Myocyte (in vitro differentiated cells): ENCODE data around the gene CHST15. TPM values are rescaled to one million over a fixed set of nuclear protein-coding genes. Genes with fewer than 3 reads are reported as not detected.

ENCODE experiments used
- DNase-seq: peaks from one replicate; pipeline ENCODE4 v3.0.0-alpha.2; 2012; ENCODE audit warnings: low read depth
- total RNA-seq: library from RNA; depleted of rRNA; stranded (reverse); fragments of >200 nt; gene quantifications from 2 replicates; pipeline ENCODE4 v1.2.3, GENCODE V29; 2014

Gene CHST15
- total RNA-seq, 1 donor from 2014 or later: 26.9 TPM

DNA sequence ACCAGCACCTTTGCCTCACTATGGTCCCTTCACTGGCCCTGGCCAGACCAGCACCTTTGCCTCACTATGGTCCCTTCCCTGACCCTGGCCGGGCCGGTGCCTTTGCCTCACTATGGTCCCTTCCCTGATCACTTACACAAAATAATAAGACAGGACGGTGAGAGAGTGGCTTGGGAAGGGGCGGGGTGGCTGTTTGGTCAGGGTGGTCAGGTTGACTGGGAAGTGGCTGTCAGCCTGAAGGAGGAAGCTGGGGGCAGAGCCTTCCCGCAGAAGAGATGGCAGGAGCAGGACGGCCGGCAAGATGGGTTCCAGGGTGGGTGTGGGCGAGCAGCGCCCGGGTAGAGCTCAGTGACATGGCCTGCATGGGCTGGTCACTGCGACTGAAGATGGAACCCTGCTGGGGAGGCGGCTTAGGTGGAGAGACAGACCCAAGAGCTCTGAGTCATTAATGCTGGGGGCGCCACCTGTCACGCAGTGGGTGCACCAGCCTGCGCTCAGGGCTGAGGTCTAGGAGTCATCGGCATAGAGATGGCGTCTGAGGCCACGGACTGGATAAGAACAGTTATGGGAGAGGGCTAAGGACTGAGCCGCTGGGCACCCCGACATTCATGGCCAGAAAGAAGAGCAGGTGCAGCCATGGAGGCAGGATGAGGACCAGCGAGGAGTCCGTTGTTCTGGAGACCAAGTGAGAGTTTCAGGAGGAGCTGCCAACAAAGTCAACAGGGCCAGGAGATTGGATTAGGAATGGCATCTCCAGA is 91.8 kb downstream of the CHST15 start:
- peak; percentile 38 for DNase-seq

DNA sequence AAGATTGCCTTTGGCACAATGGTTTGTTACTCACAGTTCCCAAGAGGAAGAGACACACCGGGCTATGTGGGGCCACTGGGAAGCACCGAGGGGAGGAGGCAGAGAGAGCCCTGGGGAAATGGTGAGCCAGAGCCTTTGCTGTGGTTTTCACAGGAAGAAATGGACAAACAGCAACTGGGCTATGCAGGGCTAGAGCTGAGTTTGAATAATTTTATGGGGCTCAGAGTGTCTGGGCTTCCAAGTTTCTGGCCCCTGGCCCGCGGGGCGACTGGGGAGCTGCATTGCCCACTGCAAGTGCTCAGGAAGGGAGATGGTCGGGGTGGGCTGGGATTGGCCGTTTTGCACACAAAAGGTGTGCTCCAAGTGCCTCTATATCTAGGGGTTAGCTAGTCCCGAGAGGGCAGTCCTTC is 92.6 kb downstream of the CHST15 start:
- peak; percentile 62 for DNase-seq

DNA sequence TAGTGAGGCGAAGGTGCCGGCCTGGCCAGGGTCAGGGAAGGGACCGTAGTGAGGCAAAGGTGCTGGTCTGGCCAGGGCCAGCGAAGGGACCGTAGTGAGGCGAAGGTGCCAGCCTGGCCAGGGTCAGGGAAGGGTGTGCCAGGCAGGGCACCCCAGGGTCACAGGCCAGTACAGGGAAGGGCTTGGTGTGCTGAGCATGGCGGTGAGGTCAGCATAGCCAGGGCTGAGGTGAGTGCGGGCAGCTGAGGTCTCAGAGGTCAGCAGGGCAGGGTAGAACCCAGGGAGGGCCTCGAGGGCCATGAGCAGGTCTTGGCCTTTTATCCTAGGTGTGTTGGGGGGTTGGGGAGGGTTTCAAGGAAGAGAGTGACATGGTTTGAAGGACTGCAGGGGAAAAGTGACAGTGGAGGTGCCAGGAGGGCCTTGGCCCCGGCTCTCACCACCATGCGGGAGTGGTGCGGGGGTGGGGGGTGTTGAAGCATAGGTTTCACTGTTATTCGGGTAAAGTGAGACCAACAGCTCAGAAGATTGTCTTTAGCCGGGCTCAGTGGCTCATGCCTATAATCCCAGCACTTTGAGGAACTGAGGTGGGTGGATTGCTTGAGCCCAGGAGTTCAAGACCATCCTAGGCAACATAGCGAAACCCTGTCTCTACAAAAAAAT is 93.3 kb downstream of the CHST15 start:
- DNase-seq: no peak

DNA sequence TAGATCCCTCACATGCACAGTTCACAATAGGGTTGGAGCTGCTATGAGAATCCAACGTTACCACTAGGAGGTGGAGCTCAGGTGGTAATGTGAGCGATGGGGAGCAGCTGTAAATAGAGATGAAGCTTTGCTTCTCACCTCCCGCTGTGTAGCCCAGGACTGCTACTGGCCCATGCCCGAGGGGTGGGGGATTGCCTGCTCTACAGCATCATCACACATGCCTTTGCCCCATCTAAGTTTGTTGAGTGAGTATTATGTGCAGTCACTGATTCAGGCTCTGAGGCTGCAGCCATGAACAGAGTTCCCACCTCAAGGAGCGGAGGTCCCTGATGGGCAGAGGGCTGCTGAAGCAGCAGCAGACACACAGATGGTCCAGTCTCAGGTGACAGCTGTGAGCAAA is 94.1 kb downstream of the CHST15 start:
- DNase-seq: no peak

DNA sequence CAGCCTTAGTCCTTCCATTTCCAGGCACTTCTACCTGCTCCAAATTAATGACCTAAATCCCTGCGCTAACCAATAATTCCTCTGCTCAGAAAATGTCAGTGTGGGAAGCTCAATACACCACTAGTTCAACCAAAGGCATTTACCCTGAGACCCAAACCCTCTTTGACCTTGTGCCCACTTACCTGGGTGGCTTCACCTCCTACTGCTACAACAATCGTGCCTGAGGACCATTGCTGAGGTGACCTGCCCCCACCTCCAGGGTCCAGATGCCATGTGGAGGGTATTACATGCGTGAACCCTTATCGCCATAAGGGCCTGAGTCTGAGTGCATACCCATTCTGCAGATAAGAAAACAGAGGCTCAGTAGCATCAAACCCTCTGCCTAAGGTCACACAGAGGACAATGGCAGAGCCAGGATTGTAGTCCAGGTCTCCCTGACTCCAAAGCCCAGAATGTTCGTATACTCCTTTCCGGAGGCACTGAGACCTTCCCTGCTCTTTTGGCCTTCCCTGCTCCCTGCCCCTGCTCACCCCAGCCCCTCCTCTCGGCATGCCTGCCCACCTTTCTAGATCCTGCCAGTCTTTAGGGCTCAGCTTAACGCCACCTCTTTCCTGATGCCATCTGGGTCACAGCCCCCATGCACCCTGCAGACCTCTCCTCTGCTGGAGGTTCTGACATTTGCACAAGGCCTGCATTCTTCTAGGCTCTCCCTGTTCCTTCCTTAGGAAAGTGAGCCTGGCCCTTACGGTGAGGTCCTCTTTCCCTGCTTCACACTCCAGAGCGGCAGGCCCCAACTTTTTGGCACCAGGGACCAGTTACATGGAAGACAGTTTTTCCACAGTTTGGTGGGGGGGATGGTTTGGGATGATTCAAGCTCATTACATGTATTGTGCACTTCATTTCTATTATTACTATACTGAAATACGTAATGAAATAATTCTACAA is 94.9 kb downstream of the CHST15 start:
- DNase-seq: no peak

DNA sequence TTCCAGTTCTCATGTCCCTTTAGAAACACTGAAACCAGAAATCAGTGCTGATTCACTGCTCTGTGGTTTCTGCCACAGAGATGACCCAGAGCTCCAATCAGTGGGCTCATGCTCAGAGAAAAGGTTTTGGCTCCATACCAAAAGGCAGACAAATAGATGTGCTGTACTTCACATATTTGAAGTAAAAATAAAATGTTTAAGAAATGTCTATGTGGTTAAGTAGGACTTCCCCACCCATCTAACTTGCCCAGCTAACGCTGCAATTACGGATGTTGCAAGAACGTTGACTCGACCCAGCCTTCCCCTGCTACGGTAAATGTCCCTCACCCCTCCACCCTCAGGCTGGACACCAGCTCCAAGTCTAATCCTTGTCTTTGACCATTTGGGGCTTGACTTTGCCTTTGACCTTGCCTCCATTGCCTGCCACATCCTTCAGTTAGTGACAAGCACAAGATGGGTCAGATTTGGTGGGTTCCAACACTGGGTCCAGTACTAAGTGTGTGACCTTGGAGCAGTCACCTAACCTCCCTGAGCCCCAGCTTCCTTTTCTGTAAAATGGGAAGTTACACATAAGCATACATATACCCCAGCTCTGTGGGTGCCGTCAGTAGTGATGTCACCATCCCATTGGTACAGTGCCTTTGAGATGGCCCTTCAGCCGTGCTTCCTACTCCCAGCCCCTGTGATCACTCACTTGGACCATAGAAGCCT is 95.8 kb downstream of the CHST15 start:
- peak; percentile 93 for DNase-seq

DNA sequence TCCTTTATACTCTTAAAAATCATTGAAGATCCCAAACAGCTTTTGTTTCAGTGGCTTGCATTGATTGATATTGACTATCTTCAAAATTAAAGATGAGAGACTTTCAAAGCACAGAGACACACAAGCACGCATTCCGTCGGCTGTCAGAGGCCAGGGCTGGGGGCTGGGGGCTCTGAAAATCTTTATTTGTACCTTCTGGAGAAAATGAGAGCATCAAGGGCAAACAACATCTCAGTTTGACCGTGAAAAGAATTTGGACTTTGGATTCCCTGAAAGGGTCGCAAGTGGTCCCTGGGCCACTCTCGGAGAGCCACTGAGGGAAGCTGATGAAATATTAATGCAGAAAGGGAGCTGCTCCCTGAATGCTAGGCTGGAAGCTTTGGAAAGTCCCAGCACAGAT is 96.4 kb downstream of the CHST15 start:
- no peak for DNase-seq

DNA sequence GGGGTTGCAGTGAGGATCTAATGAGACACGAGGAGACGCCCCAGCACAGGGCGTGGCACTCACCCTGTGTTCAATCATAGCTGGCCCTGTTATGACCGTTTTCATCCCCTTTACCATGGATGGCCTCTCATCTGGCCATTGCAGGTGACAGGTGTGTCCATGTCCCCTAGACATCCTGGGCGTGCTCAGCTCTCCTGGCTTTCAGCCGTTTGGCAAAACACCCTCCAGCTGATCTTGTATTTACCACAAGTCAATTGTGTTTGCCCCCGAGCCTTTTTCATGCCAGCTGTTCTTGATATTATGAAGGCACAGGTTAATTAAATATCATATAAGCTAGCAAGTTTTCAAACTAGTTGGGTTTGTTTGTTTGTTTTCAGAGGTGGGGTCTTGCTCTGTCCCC is 97.1 kb downstream of the CHST15 start:
- peak; percentile 37 for DNase-seq

DNA sequence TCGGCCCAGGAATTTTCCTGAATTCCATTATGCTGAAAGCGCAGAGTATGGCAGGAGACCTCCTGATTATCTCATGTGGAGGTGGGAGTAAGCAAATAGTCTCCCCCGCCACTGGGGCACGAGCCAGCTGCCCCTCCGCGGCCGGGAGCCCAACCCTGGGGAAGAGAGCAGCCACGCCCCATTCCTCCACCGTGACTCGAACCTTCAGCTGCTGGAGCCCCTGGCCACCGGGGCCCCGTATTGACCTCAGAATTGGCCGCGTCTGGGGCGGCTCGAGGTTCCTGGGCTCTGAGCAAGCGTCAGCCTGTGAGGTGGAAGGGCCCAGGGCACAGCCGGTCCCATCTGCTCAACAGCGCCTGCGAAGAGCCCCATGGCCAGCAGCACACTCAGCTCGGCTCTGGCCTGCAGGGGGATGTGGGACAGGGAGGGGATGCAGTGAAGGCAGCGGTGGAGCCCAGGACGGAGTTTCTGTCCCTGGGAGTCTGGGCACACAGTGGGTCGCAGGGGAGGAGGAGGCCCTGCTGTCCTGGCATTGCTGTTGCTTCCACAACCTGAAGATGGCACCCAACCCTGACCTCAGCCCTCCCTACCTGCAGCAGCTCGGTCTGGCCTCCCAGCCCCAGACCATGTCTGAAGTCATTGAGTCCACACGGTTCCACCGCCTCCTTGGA is 97.8 kb downstream of the CHST15 start:
- DNase-seq: peak; percentile 98

DNA sequence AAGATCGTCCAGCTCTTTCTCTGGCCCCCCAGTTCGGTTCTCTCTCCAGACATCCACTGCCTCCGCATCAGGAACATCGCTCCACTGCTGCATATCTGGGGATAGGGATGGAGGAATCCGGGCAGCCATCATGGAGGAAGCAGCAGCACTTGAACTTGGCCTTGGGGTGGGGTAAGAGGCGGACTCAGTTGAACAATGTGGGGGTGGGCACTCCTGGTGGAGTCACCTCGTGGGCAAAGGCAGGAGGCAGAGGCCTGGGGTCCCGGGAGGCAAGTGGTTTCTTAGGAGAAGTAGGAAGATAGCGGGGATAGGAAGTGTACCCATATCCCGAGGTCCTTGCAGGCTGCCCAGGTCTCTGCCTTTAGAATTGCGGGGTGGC is 98.3 kb downstream of the CHST15 start:
- peak; percentile 82 for DNase-seq

DNA sequence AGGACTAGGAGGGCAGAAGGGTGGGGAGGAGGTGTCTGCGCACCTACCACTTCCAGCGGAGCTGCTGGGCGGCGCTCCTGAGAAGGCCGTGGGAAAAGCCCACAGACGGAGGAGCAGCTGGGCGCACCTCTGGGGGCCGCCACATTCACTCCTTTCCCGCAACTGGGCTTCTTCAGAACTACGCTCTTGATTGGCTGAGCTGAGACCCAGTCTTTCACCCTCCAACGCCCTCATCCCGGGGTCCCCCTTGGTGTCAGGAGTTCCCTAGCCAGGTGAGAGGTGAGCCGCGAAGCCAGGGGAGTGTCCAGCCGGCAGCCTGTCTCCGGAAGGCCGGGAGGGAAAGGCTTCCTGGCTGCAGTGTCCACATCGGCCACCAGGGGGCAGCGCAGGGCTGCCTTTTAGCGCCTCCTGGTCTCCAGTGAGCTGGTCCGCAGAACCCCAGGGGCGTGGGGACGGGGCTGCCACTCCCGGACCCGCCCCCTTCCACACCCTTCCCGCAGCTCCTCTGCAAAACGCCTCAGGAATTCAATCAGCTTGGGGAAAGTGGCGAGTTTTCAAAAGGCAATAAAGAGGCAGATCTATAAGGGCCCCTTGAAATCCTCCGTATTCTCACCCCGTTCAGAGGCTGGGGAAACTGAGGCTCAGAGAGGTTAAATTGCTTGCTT is 98.8 kb downstream of the CHST15 start:
- peak; percentile 93 for DNase-seq

DNA sequence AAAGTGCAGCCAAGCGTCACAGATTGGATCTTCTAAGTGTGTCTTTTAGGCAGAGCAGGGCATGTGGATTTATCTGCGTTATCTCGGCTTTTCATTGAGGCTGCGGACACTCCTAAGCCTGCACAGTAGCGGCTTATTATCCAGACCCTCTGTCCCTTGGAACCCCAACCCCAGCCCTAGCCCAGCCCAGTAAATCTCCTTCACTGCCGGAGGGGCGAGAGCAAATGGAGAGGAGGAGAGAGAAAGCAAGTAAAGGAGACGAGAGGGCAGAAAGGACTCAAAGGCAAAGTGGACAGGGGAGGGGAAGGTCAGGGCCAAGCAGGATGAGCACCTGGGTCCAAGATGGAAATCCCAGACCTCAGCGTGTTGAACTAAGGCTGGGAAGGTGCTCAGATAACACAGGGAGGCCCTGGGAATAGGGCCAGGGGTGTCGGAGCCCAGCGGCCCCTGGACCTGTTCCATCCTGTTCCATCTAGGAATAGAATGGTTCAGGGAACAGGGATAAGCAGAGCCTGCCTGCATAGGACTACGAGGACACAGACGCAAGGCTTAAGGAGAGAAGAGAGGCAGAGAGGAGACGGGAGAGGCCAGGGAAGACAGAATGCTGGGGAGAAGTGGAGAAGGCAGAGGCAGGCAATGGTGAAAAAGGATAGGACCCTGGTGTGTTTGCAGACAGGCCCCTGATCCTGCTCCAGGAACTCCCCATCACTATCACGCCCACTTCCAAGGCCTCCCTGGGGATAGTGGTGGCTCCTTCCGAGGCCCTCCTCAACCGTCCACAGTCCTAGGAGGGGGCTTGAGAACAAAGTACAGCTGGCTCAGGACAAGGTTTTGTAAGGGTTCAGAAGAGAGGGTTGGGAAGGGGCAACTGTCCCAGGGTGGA is 99.6 kb downstream of the CHST15 start:
- no peak for DNase-seq

DNA sequence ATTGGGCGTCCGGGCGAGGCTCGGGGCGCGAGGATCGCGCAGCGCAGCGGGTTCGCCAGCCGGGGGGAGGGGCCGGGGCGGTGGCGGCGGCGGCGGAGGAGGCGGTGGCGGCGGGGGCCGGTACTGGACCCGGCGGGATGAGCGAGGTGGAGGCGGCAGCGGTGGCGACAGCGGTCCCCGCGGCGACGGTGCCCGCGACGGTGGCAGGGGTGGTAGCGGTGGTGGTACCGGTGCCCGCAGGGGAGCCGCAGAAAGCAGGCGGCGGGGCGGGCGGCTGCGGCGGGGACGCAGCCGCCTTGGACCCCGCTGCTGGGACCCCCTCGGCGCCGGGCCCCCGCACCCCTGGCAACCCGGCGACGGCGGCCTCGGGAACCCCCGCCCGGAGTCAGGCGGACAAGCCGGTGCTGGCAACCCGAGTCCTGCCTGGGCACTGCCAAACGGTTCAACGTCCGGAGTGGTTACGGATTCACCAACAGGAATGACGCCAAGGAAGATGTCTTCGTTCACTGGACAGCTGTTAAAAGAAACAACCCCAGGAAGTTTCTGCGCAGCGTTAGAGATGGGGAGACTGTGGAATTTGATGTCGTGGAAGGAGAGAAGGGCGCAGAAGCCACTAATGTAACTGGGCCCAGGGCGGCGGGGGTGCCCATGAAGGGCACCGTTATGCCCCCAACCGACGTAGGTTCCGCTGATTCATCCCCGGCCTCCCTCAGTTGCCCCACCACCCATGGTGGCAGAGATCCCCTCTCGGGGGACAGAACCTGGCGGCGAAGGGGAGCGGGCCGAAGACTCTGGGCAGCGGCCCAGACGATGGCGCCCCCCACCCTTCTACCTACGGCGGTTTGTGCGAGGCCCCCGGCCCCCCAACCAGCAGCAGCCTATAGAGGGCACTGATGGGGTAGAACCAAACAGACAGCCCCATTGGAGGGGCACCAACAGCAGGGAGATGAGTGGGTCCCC is 101.5 kb downstream of the CHST15 start:
- DNase-seq: peak; percentile 43

DNA sequence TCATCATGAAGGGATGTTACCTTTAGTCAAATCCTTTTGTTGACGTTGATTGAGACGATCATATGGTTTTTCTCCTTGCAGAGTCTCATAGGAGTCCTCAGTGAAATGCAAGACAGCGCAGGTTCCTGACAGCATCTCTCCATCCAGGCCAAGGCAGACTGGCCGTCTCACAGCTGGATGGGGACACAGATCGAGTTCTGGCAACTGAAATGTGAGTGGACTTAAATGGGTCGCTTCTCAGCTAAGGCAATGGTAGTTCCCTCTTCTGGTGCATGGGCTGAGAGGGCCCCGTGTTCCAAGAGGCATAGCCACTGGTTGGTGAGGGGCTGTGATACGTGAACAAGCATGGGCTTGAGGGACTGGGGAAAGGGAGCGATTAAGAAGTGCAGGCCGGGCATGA is 102.5 kb downstream of the CHST15 start:
- DNase-seq: no peak

DNA sequence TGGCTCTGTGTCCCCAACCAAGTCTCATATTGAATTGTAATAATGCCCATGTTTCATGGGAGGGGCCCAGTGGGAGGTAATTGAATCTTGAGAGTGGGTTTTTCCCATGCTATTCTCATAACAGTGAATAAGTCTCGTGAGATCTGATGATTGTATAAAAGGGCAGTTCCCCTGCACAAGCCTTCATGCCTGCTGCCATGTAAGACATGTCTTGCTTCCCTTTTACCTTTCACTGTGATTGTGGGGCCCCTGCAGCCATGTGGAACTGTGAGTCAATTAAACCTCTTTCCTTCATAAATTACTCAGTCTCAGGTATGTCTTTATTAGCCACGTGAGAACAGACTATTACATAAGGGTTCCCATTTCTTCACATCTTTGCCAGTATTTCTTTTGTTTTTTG is 104.7 kb downstream of the CHST15 start:
- DNase-seq: no peak

DNA sequence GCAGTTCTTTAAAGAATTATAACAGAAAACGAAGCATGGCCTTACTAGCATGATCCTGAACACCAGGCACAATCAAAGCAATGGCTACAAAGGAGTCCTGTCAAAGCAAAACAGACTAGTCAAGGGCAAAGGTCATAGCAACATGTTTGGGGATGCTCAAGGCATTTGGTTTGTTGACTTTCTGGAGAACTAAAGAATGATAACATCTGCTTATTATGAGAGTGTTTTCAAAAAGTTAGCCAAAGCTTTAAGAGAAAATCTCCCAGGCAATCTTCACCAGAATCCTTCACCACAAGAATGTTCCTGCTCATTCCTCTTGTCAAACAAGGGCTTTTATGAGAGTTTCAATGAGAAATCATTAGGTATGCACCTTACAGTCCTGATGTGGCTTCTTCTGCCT is 106.7 kb downstream of the CHST15 start:
- DNase-seq: no peak

DNA sequence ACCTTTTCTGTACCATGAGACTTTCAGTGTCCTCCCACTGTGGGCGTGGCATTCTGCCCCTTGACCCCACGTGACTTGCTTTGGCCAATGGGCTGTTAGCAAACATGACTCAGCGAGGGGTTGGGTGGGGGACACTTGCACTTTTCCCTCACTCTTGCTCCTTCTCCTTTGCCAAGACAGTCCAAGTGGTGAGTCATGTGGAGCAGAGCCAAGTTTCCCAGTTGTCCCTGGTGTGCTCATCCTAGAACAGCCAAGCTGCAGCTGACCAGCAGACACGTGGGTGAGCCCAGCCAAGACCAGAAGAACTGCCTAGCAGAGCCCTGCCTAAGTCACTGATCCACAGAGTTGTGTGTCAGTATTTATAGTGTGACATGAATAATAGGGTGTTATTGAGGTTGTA is 119.0 kb downstream of the CHST15 start:
- DNase-seq: peak; percentile 43
